ENCODE results near the gene FASTKD2.

The FASTKD2 gene

GRCh38 chr2:206838690-206839089, 73.3 kb downstream of the FASTKD2 start:
- Histone ChIP-seq H3K4me3 (ENCODE audit: extremely low read depth, insufficient read depth, low read length, poor library complexity, severe bottlenecking) (no peak overlapping the region), H3K9me3 (ENCODE audit: control insufficient read depth, low read length) (no peaks in the 10 kb centered on the region), H3K27ac (ENCODE audit: low read depth, low read length, severe bottlenecking) (no peak overlapping the region), H3K4me1 (ENCODE audit: control insufficient read depth, insufficient read depth, low read length, poor library complexity, severe bottlenecking) (no peaks in the 10 kb centered on the region), H3K36me3 (ENCODE audit: control insufficient read depth, insufficient read depth, low read length) (no peaks in the 10 kb centered on the region)
- no CpG with 5 or more reads among the region's 3 CpGs for WGBS, 2 experiments (ENCODE audit: insufficient coverage in 2 of 2)

- Histone ChIP-seq H3K4me3 (ENCODE audit: extremely low read depth, insufficient read depth, low read length, poor library complexity, severe bottlenecking) (no peak overlapping the region), H3K4me1 (ENCODE audit: control insufficient read depth, insufficient read depth, low read length, poor library complexity, severe bottlenecking) (no peaks in the 10 kb centered on the region), H3K9me3 (ENCODE audit: control insufficient read depth, low read length) (no peaks in the 10 kb centered on the region), H3K36me3 (ENCODE audit: control insufficient read depth, insufficient read depth, low read length) (no peaks in the 10 kb centered on the region), H3K27ac (ENCODE audit: low read depth, low read length, severe bottlenecking) (no peak overlapping the region)
- WGBS, 2 experiments (ENCODE audit: insufficient coverage in 2 of 2) = 57 to 60% methylated on average over 1 to 2 of the region's 3 CpGs
Observed at GRCh38 chr2:206840999-206841398, 75.6 kb downstream of the FASTKD2 start.
